ENCODE measurements around the gene RHBG. TPM values are rescaled to one million over a fixed set of nuclear protein-coding genes. Genes with fewer than 3 reads are reported as not detected.

Gene RHBG
- polyA plus RNA-seq, 1 donor (not counting 4 experiments of a cell fraction or from before 2014, with no cell fraction given), result not detected

DNA sequence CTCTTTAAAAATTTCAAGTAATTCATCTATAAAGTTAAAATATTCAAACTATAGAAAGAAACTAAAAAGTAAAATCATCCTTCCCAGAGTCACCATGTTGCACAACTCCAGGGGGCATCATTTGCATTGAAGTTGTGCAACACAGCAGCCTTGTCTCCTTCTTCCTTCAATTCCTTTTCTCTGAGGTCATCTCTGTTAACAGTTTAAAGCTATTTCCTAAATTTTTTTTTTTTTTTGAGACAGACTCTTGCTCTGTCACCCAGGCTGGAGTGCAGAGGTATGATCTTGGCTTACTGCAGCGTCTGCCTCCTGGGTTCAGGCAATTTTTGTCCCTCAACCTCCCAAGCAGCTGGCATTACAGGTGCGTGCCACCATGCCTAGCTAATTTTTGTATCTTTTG is 7.1 kb downstream of the RHBG start:
- Histone ChIP-seq H3K4me3 (ENCODE audit: control insufficient read depth in 2 of 3, extremely low read depth in 1 of 3, insufficient read depth in 2 of 3, low read depth in 1 of 3, low read length in 3 of 3) (no peak overlapping the region), H3K9ac (ENCODE audit: control insufficient read depth, extremely low read depth, insufficient read depth, low read length) (no peak overlapping the region), H3K27ac (ENCODE audit: control insufficient read depth, insufficient read depth, low read length) (no peak overlapping the region), H3K36me3 (ENCODE audit: control insufficient read depth in 2 of 2, extremely low read depth in 1 of 2, insufficient read depth in 2 of 2, low read length in 2 of 2) (no peaks in the 10 kb centered on the region), H2AFZ (ENCODE audit: control insufficient read depth, low read length) (no peak overlapping the region), H3K9me3 (ENCODE audit: control insufficient read depth, low read depth, low read length) (no peaks in the 10 kb centered on the region), H3K27me3 (ENCODE audit: control insufficient read depth, extremely low read depth, insufficient read depth, low read length) (peaks cover 13% of the 10 kb centered on the region), H3K4me1 (ENCODE audit: control insufficient read depth, extremely low read depth, insufficient read depth, low read length) (no peaks in the 10 kb centered on the region), H3K79me2 (ENCODE audit: control insufficient read depth, insufficient read depth, low read length) (no peaks in the 10 kb centered on the region), H4K20me1 (ENCODE audit: control insufficient read depth, extremely low read depth, insufficient read depth, low read length) (no peaks in the 10 kb centered on the region), H3K4me2 (ENCODE audit: control insufficient read depth, extremely low read depth, insufficient read depth, low read depth, low read length) (no peak overlapping the region), H3K9me1 (ENCODE audit: control insufficient read depth, extremely low read depth, insufficient read depth, low read length) (no peaks in the 10 kb centered on the region)
- FAIRE-seq, result no peak
- DNase-seq (ENCODE audit: low read depth, low spot score), result no peak
- dilution Hi-C loops (cut with MboI; ENCODE audit: extremely low pct_ligation_motif_present, low sequenced_read_pairs), result no loop called here
- TF ChIP-seq EZH2 (IDR thresholded peaks at IDR 0.05; ENCODE audit: low read length), result no peak
- TF ChIP-seq, protein P1, sequence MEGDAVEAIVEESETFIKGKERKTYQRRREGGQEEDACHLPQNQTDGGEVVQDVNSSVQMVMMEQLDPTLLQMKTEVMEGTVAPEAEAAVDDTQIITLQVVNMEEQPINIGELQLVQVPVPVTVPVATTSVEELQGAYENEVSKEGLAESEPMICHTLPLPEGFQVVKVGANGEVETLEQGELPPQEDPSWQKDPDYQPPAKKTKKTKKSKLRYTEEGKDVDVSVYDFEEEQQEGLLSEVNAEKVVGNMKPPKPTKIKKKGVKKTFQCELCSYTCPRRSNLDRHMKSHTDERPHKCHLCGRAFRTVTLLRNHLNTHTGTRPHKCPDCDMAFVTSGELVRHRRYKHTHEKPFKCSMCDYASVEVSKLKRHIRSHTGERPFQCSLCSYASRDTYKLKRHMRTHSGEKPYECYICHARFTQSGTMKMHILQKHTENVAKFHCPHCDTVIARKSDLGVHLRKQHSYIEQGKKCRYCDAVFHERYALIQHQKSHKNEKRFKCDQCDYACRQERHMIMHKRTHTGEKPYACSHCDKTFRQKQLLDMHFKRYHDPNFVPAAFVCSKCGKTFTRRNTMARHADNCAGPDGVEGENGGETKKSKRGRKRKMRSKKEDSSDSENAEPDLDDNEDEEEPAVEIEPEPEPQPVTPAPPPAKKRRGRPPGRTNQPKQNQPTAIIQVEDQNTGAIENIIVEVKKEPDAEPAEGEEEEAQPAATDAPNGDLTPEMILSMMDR (optimal IDR thresholded peaks at IDR 0.05 in 1 of 3, IDR thresholded peaks at IDR 0.05 in 1 of 3, conservative IDR thresholded peaks at IDR 0.05 in 1 of 3; ENCODE audit: extremely low read depth in 1 of 3, insufficient read depth in 2 of 3, low read length in 3 of 3), result no peak

- no peak overlapping the region for H3K4me2 ChIP-seq (ENCODE audit: control insufficient read depth, extremely low read depth, insufficient read depth, low read depth, low read length)
- H3K9me1 ChIP-seq (ENCODE audit: control insufficient read depth, extremely low read depth, insufficient read depth, low read length), result no peaks in the 10 kb centered on the region
- H3K4me3 ChIP-seq (ENCODE audit: control insufficient read depth in 2 of 3, extremely low read depth in 1 of 3, insufficient read depth in 2 of 3, low read depth in 1 of 3, low read length in 3 of 3), result no peak overlapping the region
- H3K9me3 ChIP-seq (ENCODE audit: control insufficient read depth, low read depth, low read length), result no peaks in the 10 kb centered on the region
- no peak overlapping the region for H3K9ac ChIP-seq (ENCODE audit: control insufficient read depth, extremely low read depth, insufficient read depth, low read length)
- DNase-seq (ENCODE audit: low read depth, low spot score) (no peak), FAIRE-seq (no peak)
- H3K36me3 ChIP-seq (ENCODE audit: control insufficient read depth in 2 of 2, extremely low read depth in 1 of 2, insufficient read depth in 2 of 2, low read length in 2 of 2), result no peaks in the 10 kb centered on the region
- TF ChIP-seq, protein P1 (optimal IDR thresholded peaks at IDR 0.05 in 1 of 3, IDR thresholded peaks at IDR 0.05 in 1 of 3, conservative IDR thresholded peaks at IDR 0.05 in 1 of 3; ENCODE audit: extremely low read depth in 1 of 3, insufficient read depth in 2 of 3, low read length in 3 of 3), result no peak
- no peak for TF ChIP-seq EZH2 (IDR thresholded peaks at IDR 0.05; ENCODE audit: low read length)
- no peaks in the 10 kb centered on the region for H3K79me2 ChIP-seq (ENCODE audit: control insufficient read depth, insufficient read depth, low read length)
- no peak overlapping the region for H2AFZ ChIP-seq (ENCODE audit: control insufficient read depth, low read length)
- no peaks in the 10 kb centered on the region for H3K4me1 ChIP-seq (ENCODE audit: control insufficient read depth, extremely low read depth, insufficient read depth, low read length)
- peaks cover 10% of the 10 kb centered on the region for H3K27me3 ChIP-seq (ENCODE audit: control insufficient read depth, extremely low read depth, insufficient read depth, low read length)
- H3K27ac ChIP-seq (ENCODE audit: control insufficient read depth, insufficient read depth, low read length), result no peak overlapping the region
- no peaks in the 10 kb centered on the region for H4K20me1 ChIP-seq (ENCODE audit: control insufficient read depth, extremely low read depth, insufficient read depth, low read length)
- dilution Hi-C loops (cut with MboI; ENCODE audit: extremely low pct_ligation_motif_present, low sequenced_read_pairs), result no loop called here
Measured at GRCh38 chr1:156376958-156377919, 8.2 kb downstream of the RHBG start.

Measured in keratinocyte (primary cell).